GM19324 (cell line): ENCODE results near the gene CRACR2A.

ENCODE experiments used
- ATAC-seq: cut with Tn5 transposase; IDR thresholded peaks from one replicate; pipeline ENCODE4 v1.9.1; 2021; ENCODE audit warnings: mild to moderate bottlenecking, moderate library complexity; ENCODE audit not compliant: unreplicated experiment, low FRiP score

CRACR2A gene

GRCh38 chr12:3622822-3623690 lies 129.9 kb downstream of the CRACR2A start:
- no peak for ATAC-seq

DNA sequence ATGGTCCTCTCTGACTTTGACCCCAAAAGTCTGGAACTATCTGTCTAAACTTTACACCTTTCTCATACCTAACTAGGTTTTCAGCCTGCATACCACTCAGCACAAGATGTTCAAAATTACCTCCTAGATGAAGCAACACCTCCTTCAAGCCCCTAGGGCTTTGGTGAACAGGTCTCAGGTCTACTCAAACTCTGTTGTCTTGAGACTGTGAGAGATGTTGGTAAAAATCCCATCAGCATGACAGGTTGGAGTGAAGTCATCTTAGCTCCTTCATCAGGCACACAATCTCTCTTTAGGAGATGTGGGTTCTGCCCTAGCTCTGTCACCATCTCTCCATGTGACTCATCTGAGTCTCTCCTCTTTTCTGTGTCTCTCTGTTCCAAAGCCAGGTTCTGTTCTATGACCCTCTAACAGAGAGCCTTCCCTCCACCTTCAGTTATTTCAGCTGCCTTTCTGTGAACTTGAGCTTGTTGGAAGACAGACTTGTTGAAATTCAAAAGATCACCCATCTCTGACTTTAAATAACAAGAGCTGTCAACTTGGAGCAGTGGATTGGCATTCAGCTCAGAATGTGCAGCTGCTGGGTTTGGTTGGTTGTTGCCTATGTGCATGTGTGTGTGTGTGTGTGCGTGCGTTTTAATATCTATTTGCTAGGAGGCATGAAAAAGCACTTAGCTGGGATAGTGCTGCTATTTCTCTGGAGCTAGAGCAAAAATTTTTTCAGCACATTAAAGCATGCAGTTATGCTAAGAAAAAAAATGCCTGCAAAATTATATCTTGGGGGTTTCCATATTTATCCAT lies 130.7 kb downstream of the CRACR2A start:
- no peak for ATAC-seq

GRCh38 chr12:3620856-3621255 lies 132.1 kb downstream of the CRACR2A start:
- ATAC-seq: no peak

DNA sequence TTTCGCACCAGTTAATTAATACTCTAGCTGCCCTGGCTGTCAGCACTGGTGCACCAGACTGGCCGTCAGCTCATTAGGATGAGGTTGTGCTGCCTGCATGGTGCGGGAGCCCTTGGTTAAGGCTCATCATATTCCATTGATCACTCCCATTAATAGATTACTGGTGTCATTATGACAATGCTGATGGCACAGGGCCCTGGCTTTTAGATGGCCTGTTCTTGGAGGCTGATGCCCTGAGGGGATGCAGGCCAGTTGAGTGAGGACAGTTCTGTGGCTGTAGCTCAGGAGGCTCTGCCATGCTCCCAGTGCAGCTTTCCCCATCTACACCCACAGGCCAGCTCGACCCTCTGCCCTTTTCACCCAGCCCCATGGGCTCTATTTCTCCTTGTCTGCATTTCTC lies 135.3 kb downstream of the CRACR2A start:
- no peak for ATAC-seq

DNA sequence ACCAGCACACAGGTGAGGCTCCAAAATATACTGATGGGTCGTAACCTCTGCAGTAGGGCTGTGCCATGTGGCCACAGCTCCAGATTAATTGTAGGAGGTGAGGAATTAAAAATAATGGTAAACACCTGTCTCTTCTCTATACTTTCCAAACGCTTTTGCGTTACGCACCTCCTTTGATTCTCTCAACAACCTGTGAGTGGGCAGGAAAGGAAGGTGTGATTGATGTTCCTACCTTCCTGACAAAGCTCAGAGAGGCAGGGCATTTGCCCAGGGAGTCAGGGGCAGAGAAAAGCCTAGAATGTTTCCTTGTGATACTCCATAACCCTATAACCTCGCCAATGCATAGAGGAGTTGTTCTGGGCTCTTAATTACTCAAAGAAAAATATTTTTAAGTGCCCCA lies 137.0 kb downstream of the CRACR2A start:
- no peak for ATAC-seq

DNA sequence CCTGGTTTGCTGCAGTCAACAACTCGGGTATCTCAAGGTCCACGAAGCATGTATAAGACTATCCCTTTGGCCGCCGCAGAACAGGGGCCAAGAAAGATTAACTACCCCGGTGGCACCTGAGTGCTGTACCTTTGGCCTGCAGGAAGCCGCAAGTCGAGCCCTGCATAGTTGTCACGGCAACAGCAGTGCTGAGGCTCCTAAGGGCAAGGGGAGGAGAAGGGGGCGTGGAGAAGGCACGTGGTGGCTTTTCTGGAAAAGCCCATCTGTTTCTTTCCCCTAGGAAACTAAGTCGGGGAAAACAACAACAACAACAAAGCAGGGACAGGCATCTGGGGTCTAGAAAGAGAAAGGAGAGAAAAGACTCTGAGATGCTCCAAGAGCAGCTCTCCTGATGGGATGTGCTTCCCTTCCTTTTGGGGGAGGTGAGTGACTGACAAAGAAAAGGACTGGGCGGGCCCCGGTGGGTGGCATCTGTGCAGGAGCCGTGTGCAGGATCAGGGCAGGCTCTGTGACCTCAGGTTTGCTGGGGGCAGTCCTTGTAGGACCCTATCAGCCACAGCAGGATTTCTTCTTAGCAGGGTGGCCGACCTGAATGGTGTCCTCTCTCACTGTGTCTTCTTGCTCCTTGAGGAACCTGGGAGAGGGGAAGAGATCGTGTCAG lies 138.0 kb downstream of the CRACR2A start:
- ATAC-seq: no peak

GRCh38 chr12:3613641-3614395 lies 139.1 kb downstream of the CRACR2A start:
- ATAC-seq: no peak

DNA sequence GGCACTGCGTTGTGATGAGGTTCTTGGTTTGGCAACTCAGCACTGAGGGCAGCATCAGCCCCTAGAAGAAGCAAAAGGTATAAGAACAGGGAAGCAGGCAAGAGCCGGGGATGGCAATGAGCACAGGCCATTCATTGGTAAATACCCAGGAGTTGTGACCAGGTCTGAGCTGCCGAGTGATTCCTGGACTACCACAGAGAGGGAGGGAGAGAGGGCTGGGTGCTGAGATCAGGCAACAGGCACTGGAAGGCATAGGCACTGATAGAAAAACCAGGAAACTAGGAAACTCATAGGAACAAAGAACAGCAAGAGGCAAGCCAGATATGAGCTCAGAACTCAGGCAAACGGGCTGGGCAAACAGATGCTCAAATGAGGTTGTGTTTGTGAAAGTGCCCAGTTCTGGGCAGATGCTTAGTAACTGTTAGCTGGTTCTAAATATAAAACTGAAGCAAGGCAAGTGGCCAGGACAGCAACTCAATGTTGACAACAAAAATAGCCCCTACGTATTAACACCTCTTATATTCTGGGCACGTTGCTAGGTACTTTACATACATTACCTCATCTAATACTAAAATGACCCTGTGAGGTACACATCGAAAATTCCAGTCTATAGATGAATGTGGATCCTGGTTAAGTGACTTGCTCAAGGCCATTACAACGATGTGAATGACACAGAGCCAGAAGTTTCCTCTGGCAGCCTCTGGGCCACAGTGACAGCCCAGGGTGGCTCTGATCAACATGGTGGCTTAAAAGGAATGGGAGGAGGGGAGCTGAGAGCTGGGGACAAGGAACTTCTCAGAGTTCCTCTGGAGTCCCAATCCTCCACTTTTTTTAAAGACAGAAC lies 140.8 kb downstream of the CRACR2A start:
- no peak for ATAC-seq

DNA sequence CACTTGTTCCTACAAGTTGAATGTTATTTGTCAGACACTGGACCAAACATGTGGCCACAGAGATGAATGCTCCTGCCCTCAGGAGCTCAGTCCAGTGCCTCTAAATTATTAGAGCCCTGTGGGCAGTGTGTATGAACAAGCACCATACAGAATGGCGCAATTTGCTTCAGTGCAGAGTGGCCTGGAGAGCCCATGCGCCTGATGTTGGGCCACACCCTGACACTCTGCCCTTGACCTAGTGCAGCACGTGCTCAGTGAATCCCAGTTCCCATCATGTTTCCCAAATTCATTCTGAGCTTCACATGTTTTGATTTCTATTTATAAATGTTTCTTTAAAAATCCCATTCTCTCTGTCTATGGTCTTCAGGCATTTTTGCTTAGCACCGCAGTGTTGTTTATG lies 145.1 kb downstream of the CRACR2A start:
- ATAC-seq: no peak

DNA sequence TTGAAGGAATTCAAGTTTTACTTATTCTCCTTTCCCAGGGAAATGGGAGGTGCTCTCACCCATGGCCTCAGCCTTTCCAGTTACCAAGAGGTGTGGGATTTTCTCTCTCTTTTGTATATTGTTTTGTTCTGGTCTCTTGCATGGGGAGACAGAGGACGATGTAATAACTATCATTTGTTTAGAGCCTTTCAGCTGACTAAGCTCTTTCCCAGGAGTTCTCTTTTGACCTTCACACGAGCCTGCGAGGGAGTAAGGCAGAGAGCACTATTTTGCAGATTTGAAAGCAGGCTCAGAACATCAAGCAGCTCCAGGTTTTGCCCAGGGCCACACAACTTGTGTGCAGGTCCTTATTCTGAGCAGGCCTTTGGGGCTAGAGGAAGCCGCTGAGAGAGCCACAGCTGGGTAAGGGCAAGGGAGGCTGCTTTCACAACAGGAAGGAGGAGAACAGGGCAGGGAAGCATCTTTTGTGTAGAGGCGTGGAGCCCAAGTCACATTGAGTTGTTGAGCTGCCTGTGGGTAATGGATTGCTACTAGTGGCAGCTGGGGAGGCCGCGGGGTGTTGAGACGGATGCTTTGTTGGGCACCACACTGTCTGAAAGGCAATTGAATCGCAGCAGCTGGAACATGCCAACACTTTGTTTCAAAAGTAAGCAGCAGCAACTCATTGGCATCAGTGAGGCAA lies 145.7 kb downstream of the CRACR2A start:
- ATAC-seq: no peak

DNA sequence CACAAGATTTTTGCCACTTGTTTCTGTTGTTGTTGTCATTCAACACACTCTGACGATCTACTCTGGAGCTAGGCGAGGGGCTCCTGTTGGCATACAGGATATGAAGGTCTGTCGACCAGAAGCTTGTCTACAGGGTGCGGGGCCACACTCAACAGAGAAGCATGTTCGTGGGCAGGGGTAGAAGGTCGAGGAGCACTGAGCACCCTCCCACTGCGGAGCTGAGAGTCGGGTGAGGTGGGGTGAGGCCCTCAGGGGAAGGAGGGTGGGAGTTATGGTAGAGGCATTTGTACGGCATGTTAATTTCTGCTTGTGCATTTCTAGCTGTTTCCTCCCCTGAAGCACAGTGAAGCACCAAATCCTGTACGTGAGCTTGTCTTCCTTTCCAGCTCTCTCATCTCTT lies 146.8 kb downstream of the CRACR2A start:
- ATAC-seq: no peak

DNA sequence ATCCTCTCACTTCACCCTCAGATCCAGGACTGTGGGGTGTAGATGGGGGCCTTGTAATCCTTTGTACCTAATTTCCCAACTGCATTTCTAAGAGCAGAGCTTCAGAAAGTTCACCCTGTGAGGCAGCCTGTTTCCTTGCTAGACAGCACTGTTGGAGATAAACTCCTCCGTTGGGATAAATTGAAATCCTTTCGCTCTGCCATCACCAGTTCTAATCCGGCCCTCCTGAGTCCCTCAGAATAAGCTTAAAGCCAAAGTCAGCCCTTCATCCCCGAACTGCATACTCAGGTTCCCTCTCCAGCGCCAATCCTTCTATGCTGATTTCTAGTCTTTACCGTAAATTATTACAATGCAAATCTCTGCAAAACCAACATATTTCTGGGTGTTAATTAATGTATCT lies 147.2 kb downstream of the CRACR2A start:
- no peak for ATAC-seq

DNA sequence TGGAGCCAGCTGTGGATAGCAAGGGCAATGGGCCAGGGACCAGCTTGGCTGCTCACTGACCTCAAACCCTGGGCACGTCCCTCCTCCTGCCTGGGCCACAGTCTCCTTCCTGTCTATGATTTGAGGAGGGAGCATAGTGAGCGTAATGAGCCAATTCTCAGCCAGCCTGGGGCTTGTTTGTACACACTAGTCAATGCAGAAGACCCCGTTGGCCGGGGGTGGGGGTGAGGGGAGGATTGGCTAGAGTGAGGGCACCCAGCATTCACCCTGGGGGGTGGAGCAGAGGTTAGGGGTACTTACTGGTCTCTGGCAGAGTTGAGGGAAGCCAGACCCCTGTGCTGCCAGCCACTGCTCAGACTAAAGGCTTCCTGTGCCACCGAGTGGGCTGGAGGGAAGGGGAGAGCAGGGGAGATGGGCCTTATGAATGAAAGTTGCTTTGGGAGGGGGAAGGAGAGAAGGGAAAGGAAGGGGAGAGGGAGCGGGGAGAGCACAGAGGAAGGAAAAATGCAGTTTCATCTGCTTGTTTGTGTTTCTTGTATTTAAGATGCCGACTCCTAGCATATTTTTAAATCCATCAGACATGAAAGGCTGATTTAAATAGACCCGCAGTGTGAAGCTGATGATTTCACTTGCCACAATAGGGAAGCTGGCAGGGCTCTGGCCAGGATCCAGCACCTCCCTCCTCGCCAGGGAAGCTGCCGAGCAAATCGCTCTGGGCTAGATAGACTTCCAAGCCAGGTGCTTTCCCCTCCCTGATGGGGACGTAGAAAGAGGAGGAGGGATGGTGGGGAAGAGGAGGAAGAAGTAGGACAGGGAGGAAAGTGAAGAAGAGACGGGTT lies 147.9 kb downstream of the CRACR2A start:
- no peak for ATAC-seq

GRCh38 chr12:3604286-3604685 lies 148.6 kb downstream of the CRACR2A start:
- ATAC-seq: no peak

- ATAC-seq: no peak
Measured at GRCh38 chr12:3603576-3603975, 149.3 kb downstream of the CRACR2A start.

GRCh38 chr12:3602488-3602887 lies 150.4 kb downstream of the CRACR2A start:
- ATAC-seq: no peak

DNA sequence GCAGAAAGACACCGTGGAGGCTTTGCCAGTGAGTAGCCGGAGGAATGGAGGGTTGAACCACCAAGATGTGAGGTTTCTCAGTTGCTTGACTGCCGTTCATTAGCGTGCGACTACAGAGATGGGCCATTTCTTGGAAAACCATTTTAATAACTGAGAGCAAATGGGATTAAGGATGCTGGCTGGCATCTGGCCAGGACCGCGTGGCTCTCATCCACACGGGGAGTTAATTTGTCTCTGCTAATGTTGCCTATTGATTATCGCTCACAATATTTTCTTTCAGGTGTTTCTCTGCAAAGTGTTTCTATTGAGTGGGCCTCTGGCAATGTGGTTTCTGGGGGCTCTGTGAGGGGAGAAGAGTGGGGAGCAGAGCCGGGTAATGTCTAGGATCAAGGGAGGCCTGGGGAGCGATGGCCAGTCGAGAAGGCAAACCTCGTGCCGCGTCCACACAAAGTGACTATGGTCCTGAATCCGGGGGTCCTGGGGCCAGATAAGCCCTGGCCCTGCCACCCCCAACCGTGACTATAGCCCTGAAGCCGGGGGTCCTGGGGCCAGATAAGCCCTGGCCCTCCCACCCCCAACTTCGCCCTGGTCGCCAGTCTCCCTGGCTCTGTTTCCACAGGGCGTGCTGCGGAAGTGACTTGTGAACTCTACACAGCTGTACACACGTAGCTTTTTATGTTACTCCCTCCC lies 151.3 kb downstream of the CRACR2A start:
- no peak for ATAC-seq

- no peak for ATAC-seq
Measured at GRCh38 chr12:3600951-3601350, 152.0 kb downstream of the CRACR2A start.
